ENCODE data around the gene KRT17.

- TF ChIP-seq CTCF (IDR thresholded peaks at IDR 0.05) (no peak), POLR2A (IDR thresholded peaks at IDR 0.05) (no peak), POLR2AphosphoS5 (IDR thresholded peaks at IDR 0.05) (no peak)
Measured at GRCh38 chr17:41654678-41655607, 30.6 kb upstream of the KRT17 start.
